ENCODE data around the gene CDHR2.

The CDHR2 gene

GRCh38 chr5:176552332-176552869 lies 3.3 kb downstream of the CDHR2 start:
- TF ChIP-seq, protein P1, sequence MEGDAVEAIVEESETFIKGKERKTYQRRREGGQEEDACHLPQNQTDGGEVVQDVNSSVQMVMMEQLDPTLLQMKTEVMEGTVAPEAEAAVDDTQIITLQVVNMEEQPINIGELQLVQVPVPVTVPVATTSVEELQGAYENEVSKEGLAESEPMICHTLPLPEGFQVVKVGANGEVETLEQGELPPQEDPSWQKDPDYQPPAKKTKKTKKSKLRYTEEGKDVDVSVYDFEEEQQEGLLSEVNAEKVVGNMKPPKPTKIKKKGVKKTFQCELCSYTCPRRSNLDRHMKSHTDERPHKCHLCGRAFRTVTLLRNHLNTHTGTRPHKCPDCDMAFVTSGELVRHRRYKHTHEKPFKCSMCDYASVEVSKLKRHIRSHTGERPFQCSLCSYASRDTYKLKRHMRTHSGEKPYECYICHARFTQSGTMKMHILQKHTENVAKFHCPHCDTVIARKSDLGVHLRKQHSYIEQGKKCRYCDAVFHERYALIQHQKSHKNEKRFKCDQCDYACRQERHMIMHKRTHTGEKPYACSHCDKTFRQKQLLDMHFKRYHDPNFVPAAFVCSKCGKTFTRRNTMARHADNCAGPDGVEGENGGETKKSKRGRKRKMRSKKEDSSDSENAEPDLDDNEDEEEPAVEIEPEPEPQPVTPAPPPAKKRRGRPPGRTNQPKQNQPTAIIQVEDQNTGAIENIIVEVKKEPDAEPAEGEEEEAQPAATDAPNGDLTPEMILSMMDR (IDR thresholded peaks at IDR 0.05; ENCODE audit: low read depth, low read length), result no peak

DNA sequence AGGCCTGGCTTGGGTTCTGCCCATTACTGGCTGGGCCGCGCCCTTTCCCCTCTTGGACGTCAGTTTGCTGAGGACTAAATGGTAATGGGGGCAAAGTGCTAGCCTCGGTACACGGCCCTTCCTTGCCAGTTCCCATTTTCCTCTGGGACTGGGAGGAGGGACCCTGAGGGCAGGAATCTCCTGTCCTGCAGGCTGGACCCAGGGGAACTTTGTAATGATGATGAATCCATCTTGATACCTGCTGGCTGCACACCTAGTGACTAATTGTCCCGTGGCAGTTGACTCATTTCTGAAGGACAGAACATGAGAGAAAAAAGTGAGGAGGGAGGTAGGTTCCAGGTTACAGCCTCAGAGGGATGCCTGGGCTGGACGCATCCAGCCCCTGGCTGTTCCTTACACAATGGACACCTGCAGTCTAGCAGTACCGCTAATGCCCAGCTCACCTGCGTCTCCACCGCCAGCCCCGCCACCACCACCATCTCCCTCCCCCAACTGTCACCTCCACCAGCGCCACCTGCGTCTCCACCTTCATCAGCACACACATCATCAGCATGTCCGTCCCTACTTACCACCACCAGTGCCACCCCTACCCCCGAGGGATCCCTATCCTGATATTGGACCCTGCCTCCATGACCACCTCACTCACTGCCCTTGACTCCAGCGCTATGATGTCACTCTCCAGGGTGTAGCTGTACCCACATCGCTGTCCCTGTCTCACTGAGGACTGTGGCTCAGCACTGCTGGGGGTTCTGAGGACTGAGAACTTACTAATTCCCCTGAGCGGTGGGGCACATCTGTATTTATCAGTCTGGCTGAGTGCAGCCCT lies 4.3 kb downstream of the CDHR2 start:
- no peaks in the 10 kb centered on the region for H3K36me3 ChIP-seq
- no peak overlapping the region for H3K4me3 ChIP-seq (ENCODE audit: low read depth, low read length)
- DNase-seq, result no peak
- H3K9me3 ChIP-seq, result no peaks in the 10 kb centered on the region
- H3K4me1 ChIP-seq, result no peaks in the 10 kb centered on the region; the same call in 1 of the 2 replicates
- TF ChIP-seq, protein P1 (IDR thresholded peaks at IDR 0.05; ENCODE audit: low read depth, low read length), result no peak
- H3K27me3 ChIP-seq, result no peaks in the 10 kb centered on the region

More at GRCh38 chr5:176552332-176552869, 3.3 kb downstream of the CDHR2 start:
- Histone ChIP-seq H3K4me1 (no peaks in the 10 kb centered on the region; the same call in 1 of the 2 replicates), H3K9me3 (no peaks in the 10 kb centered on the region), H3K27me3 (no peaks in the 10 kb centered on the region), H3K4me3 (ENCODE audit: low read depth, low read length) (no peak overlapping the region), H3K36me3 (no peaks in the 10 kb centered on the region)
- no peak for DNase-seq

GRCh38 chr5:176557846-176558245 lies 8.7 kb downstream of the CDHR2 start:
- Histone ChIP-seq H3K4me3 (ENCODE audit: low read depth, low read length) (no peak overlapping the region), H3K9me3 (no peaks in the 10 kb centered on the region), H3K27me3 (no peaks in the 10 kb centered on the region), H3K36me3 (no peaks in the 10 kb centered on the region), H3K4me1 (peaks cover 5% of the 10 kb centered on the region)
- TF ChIP-seq, protein P1 (IDR thresholded peaks at IDR 0.05; ENCODE audit: low read depth, low read length), result no peak
- no peak for DNase-seq

DNA sequence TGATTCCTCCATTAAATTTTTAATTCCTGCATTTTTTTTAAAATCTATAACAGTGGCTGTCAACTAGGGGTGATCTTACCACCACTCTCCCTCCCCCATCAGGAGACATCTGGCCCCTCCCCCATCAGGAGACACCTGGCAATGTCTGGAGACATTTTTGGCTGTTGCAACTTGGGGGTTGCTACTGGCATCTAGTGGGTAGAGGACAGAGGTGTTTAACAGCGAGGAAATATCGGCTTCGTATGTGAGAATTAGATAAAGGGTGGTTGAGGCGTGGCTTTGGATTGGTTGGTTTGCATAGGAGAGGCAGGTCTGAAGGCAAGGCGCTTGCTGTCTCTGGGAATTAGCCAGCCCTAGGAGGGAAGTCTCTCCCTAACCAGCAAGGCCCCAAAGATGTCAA lies 10.5 kb downstream of the CDHR2 start:
- Histone ChIP-seq H3K4me1 (peaks cover 5% of the 10 kb centered on the region; the same call in 1 of the 2 replicates), H3K36me3 (no peaks in the 10 kb centered on the region), H3K9me3 (no peaks in the 10 kb centered on the region), H3K4me3 (ENCODE audit: low read depth, low read length) (no peak overlapping the region), H3K27me3 (no peaks in the 10 kb centered on the region)
- DNase-seq, result no peak
- TF ChIP-seq, protein P1 (IDR thresholded peaks at IDR 0.05; ENCODE audit: low read depth, low read length), result no peak; the same call in 1 of the 2 replicates

DNA sequence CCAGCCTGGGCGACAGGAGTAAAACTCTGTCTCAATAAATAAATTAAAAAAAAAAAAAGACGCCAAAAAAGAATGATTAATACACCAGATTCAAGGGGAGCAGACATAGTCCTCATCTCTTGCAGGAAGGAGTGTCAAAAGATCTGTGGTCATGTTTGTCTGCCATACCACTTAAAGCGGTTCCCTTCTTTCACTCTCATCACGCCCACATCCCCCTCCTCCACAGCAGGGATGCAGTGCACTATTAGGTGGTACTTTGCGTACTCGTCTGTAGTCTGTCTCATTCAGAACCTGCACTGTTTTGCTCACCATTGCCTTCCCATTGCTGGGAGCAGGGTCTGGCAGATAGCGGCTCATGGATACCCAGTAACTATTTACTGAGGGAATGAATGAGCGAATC lies 11.2 kb downstream of the CDHR2 start:
- H3K4me1 ChIP-seq, result peaks cover 5% of the 10 kb centered on the region; the same call in 1 of the 2 replicates
- TF ChIP-seq, protein P1 (IDR thresholded peaks at IDR 0.05; ENCODE audit: low read depth, low read length), result no peak
- no peak for DNase-seq
- H3K36me3 ChIP-seq, result no peaks in the 10 kb centered on the region
- no peaks in the 10 kb centered on the region for H3K27me3 ChIP-seq
- H3K4me3 ChIP-seq (ENCODE audit: low read depth, low read length), result no peak overlapping the region
- H3K9me3 ChIP-seq, result no peaks in the 10 kb centered on the region

GRCh38 chr5:176561259-176561658 lies 12.1 kb downstream of the CDHR2 start:
- H3K27me3 ChIP-seq, result no peaks in the 10 kb centered on the region
- H3K9me3 ChIP-seq, result no peaks in the 10 kb centered on the region

More at GRCh38 chr5:176561259-176561658, 12.1 kb downstream of the CDHR2 start:
- no peaks in the 10 kb centered on the region for H3K36me3 ChIP-seq
- H3K4me3 ChIP-seq (ENCODE audit: low read depth, low read length), result no peak overlapping the region
- peaks cover 5% of the 10 kb centered on the region; the same call in 1 of the 2 replicates for H3K4me1 ChIP-seq
- no peak for DNase-seq
- TF ChIP-seq, protein P1 (IDR thresholded peaks at IDR 0.05; ENCODE audit: low read depth, low read length), result no peak

All from BE2C (cell line).